Measurements from ENCODE around the gene PSG11.
"Not testable (repeated sequence)": the region's sequence is repeated elsewhere in the genome, so short reads cannot be mapped to it uniquely, and the experiment has no call there.

The PSG11 gene

DNA sequence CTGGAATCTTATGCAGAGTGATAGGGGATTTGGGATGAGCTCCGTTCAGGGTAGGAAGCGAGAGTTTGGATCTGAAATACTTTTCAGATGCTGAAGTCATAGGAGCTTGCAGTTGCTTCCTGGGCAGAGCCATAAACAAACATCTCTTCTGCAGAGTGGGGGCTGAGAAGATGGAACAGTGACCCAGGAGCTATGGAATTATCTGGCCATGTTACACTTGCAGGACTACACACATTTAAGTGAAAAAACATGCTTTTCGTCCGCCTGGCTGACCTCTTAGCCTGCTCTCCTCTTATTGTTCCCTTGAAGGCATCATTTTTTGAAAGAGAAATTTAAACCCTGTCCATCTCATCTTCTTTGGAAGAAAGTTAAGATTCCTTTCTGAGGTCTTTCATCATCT lies 40.7 kb downstream of the PSG11 start:
- no peak for DNase-seq

DNA sequence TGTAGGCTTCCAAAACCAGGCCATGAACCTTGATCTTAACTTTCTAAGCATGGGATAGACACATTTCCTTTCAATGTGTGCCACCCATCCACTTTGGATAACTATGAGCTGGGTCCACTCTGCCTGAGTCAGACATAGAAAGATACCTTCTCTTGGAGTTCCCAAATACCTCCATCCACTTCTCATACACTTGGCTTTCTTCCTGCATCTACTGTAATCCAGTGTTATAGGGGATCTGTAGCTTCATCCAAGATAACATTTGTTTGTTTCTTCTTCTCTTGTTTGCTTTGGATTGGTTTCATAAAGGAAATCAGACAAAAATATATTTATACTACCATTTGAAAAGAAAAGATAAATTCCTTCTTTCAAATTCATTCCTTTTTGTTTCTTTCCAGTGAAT lies 44.2 kb downstream of the PSG11 start:
- DNase-seq, result not testable (repeated sequence)

DNA sequence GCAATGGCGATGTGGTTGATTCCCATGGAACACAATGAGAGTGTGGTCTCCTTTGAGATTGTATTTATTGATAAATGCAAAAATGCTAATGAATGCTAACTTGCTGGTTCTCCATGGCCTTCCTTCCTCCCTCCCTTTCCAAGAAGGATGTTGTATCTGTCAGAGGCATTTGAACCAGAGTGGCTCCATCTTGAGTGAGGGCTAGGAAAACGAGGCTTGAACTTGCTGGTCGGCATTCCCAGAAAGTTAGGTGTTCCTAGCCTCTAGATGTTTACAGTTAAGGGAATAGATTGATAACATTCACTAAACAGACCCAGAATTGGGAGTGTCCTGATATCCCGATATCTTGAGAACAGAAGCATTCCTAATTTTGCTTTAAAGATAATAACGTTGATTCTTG lies 54.8 kb downstream of the PSG11 start:
- not testable (repeated sequence) for DNase-seq

DNA sequence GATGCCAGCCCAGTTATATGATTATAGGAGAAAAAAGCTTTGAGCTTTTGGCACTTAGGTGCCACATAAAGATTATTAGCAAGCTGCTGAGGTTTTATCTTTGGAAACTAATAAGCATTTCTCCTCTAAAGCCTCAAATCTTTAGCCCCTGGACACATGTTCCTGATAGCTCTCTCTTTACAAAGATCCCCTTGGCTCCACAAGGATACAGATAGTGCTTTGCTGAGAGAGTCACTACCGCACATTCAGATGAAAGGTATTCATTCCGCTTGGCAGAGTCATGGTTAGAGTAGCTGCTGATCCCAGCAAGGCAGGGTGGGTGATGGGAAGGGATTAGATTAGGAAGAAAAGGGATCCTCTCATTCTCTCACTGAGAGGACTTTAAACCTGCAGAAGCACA lies 61.1 kb downstream of the PSG11 start:
- DNase-seq, result no peak

DNA sequence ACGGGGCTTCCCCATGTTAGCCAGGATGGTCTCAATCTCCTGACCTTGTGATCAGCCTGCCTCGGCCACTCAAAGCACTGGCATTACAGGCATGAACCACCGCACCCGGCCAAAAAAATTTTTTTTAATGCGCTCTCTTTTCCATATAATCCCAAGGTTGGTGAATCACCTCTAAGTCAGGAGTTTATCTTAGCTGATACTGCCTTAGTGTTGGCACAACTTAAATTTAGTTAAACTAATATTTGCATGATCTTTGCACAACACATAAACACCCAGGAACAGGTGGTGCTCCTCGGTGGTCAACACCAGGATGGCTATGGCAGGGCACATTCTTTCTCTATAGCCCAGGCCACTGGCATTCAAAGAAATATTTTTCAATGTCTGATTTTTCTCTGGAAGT lies 65.2 kb downstream of the PSG11 start:
- no peak for DNase-seq
